Ishikawa (cell line): Measurements from ENCODE around the gene C4orf50.

ENCODE experiments used
- CEBPB ChIP-seq: IDR thresholded peaks from 2 replicates; pipeline ENCODE4 v1.6.1; 2012
- CREB1 ChIP-seq: IDR thresholded peaks from 2 replicates; pipeline ENCODE4 v1.6.1; 2012; ENCODE audit warnings: low read depth
- EGR1 ChIP-seq: IDR thresholded peaks from 2 replicates; pipeline ENCODE4 v1.6.1; 2012
- EP300 ChIP-seq: IDR thresholded peaks from 2 replicates; pipeline ENCODE4 v1.6.1; 2012; ENCODE audit warnings: borderline replicate concordance
- FOXM1 ChIP-seq: IDR thresholded peaks from 2 replicates; pipeline ENCODE4 v1.6.1; 2012; ENCODE audit warnings: low read depth, borderline replicate concordance
- MAX ChIP-seq: IDR thresholded peaks from 2 replicates; pipeline ENCODE4 v1.6.1; 2012
- NFIC ChIP-seq: IDR thresholded peaks from 2 replicates; pipeline ENCODE4 v1.6.1; 2012
- RAD21 ChIP-seq: IDR thresholded peaks from 2 replicates; pipeline ENCODE4 v1.6.1; 2012; ENCODE audit warnings: low read depth
- REST ChIP-seq: IDR thresholded peaks from 2 replicates; pipeline ENCODE4 v1.6.1; 2012; ENCODE audit warnings: low read depth, mild to moderate bottlenecking
- TAF1 ChIP-seq: IDR thresholded peaks from 2 replicates; pipeline ENCODE4 v1.6.1; 2012; ENCODE audit warnings: low read depth, mild to moderate bottlenecking
- TCF12 ChIP-seq: IDR thresholded peaks from 2 replicates; pipeline ENCODE4 v1.6.1; 2012; ENCODE audit warnings: low read depth
- TEAD4 ChIP-seq: IDR thresholded peaks from 2 replicates; pipeline ENCODE4 v1.6.1; 2012
- USF1 ChIP-seq: IDR thresholded peaks from 2 replicates; pipeline ENCODE4 v1.6.1; 2012
- YY1 ChIP-seq: IDR thresholded peaks from 2 replicates; pipeline ENCODE4 v1.6.1; 2012; ENCODE audit warnings: low read depth
- ZBTB7A ChIP-seq: IDR thresholded peaks from 2 replicates; pipeline ENCODE4 v1.6.1; 2012; ENCODE audit warnings: low read depth

C4orf50 gene

GRCh38 chr4:6018331-6018730 lies at the start of gene C4orf50:
Gene C4orf50 (minus strand): TSS chr4:6018431.
- TF ChIP-seq CEBPB (no peak), MAX (no peak), RAD21 (no peak), TAF1 (no peak), TEAD4 (no peak), NFIC (no peak), YY1 (no peak), EP300 (no peak), EGR1 (no peak), CREB1 (no peak), USF1 (no peak), FOXM1 (no peak), TCF12 (no peak), REST (no peak), ZBTB7A (no peak)

GRCh38 chr4:6065934-6066590 lies 47.8 kb upstream of the C4orf50 start:
- no peak for TF ChIP-seq RAD21
- TF ChIP-seq MAX, result no peak
- TF ChIP-seq YY1, result no peak
- TF ChIP-seq EGR1, result no peak
- TF ChIP-seq TAF1, result no peak
- no peak for TF ChIP-seq TCF12
- TF ChIP-seq CREB1, result no peak
- TF ChIP-seq EP300, result no peak
- TF ChIP-seq NFIC, result no peak
- no peak for TF ChIP-seq USF1
- no peak for TF ChIP-seq FOXM1
- no peak for TF ChIP-seq ZBTB7A
- TF ChIP-seq REST, result no peak
- TF ChIP-seq TEAD4, result no peak
- TF ChIP-seq CEBPB, result no peak

GRCh38 chr4:6065166-6065565 lies 46.9 kb upstream of the C4orf50 start:
- no peak for TF ChIP-seq CREB1
- TF ChIP-seq REST, result no peak
- TF ChIP-seq RAD21, result no peak
- TF ChIP-seq TEAD4, result no peak
- TF ChIP-seq CEBPB, result no peak

- no peak for TF ChIP-seq NFIC
- TF ChIP-seq FOXM1, result no peak
- no peak for TF ChIP-seq MAX
- TF ChIP-seq YY1, result no peak
- TF ChIP-seq TAF1, result no peak
- TF ChIP-seq CEBPB, result no peak
- TF ChIP-seq TCF12, result no peak
- TF ChIP-seq EP300, result no peak
- TF ChIP-seq RAD21, result no peak
- no peak for TF ChIP-seq REST
- no peak for TF ChIP-seq TEAD4
- no peak for TF ChIP-seq USF1
Measured at GRCh38 chr4:6064383-6064782, 46.2 kb upstream of the C4orf50 start.
